Measurements from ENCODE around the gene MPV17L2.

- TF ChIP-seq CTCF (IDR thresholded peaks at IDR 0.05) (no peak), POLR2A (IDR thresholded peaks at IDR 0.05) (no peak)
Observed at GRCh38 chr19:18220632-18221275, 27.7 kb downstream of the MPV17L2 start.
